ENCODE data around the gene SLC16A3.

SLC16A3 gene

DNA sequence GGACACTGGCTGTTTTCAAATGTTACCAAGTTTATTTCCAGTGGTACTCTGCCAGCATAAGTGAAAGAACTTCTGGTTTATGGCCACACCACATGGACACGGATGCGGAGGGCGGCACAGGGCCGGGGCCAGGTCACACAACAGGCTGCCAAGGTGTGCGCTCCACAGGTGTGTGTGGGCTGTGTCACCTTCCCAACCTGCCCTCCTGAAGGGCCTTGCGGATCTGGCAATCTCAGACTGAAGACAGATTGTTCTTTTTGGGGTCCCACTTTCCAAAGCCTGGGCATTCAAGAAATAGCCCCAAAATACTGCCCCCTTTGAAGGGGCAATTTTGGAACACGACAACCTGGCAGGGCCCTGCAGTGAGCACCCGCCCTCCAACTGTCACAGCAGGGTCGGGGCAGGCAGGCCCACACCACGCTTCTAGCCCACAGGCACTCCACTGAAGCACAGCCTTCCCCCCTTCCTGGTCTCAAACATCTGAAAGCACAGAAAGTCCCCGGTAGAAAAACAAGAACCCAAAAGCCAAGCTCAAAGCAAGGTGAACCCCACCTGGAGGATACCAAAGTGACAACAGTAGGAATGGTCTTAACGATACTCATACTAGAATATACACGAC is 41.1 kb downstream of the SLC16A3 start:
- no peak for DNase-seq

DNA sequence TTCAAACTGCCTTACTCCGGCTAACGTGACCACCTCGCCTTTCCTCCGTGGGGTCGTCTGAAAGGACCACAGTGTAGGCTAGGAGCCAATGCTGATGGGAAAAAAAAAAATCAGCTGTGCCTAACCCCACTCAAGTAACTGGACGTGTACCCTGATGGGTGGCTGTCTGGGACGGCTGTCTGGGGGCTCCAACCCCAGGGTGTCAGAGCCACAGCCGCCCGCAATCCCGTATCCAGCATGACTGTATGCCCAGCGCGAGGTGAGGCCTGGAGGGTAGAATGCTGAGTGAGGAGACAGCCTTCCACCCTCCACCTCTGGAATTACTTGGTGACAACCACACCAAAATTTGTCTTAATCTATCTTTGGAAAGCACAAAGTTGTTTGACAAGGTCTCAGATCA is 41.8 kb downstream of the SLC16A3 start:
- DNase-seq = no peak

DNA sequence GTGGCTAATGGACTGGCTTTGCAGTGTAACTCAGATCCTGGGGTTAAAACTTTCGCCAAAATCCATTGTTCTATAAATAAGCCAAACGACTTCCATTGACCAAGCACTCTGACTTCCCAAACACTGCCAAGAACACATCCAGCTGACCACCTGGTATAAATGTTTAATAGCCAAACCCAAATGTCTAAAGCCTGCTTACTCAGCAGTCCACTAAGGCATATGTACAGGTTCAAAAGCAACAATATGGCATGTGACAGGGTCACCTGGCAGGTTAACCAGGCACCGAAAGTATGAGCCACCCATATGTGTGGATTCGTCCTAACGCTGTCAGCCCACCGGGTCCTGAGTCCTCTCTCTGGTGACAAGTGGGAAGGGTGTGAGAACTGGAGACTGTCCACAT is 42.6 kb downstream of the SLC16A3 start:
- no peak for DNase-seq

DNA sequence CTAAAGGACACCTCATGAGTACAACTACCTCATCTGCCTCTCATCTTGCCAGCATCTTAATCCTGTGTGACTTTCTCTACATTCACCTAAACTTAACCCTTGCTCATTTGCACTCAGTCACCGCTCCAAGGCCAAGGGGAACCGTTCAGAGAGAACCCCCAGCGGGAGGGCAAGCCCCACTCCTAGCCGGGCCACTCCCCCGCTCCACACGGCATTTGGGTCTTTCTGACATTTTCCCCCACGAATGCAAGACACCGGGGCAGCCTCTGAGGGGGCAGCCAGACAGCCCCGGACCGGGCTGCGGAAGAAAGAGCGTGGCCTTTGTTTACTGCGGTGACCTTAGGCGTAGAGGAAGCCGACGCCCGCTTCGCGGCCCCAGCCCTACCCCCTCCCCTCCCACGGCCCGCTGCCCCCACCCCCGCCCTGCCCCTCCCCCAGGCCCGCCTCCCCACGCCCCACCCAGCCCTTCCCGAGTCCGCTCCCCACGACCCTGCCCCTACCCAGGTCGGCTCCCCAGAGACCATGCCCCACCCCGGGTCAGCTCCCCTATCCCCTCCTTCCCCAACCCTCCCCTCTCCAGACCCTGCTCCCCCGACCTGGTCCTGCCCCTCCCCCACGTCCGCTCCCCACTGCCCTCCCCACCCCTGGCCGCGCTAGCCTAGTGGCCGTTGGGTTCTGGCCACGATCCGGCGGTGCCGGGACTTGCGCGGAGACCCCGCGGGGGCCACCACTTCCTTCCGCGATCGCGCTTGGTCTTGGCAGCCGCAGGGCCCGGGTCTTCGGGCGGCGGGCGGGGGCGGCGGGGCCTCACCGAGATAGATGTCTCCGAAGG is 43.9 kb downstream of the SLC16A3 start:
- no peak for DNase-seq

DNA sequence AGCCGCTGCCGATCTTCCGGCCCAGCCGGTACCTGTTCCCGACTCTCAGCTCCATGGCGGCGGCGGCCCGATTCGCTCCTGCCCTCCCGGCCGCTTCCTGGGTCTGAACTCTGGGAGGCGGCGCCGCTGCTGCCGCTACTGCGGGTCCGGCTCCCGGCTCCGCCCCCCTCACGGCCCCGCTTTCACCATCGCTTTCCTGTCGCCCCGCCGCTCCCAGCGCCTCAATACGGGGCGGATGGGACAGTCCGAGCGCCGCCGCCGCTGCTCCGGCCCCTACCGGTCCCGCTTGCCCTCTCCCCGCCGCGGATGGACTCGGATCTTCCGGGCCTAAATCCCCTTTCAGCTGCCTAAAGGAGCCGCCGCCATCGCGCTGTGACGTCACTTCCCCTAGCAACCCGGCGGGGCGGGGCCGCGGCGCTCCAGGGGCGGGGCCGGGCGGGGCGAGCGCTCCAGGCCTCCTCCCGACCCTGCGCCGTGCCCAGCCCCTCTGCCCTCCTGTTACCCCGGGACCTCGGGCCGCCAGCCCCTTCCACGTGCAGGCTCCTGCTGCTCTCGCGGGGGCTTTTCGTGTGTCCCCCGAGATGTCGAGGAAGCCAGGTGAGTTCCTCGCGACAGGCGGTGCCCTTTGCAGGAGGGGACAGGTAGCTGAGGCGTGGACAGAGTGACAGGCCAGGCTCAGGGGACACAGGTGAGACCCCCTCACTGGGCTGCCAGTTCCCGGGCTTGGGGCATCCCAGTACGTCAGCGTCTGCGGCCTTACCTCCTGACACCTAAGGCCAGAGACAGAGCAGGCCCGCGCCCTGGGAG is 44.7 kb downstream of the SLC16A3 start, which contains the start of gene CSNK1D:
CSNK1D (minus strand) TSS at position 374 of the 807 bp plus-strand sequence; CDS start at position 55, 319 bp downstream.
- DNase-seq = peak; percentile 85

DNA sequence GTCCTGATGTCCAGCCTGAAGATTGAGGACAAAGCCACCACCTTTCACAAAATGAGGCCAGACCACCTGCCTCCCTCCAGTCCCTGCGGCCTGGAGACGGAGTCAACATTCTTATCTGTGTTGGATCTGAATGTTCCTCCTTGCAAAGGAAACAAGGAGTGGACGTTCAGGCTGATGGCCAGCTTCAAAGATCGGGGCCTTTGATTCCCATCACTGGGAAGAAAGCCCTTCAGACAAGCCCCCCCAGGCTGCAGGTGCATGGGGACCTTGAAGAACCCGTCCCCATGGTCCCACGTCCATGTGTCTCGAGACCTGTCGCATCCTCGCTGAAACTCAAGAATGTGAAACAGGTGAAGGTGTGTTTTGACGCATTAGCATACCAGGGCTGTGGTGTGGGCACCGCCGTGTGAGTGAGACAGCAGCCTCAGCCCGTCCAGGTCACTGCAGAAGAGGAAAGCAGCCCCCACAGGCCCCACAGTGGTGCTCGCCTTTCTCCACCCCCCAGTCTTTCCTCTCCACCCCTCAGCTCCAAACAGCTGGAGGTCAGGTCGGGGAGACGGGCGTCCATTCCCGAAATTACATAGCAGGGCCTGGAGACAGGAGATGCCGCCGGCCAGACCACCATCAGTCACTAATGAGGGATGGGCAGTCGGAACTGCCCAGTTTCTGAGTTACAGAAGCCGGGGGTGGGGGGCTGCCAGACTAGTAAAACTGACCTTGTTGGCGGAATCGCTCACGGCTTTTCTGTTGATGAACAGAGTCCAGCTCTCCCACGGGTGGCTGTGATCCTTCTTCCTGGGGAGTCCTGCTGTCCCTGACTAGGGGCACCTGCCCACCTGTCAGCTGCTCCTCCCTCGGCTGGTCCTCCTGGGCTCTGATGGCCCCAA is 45.5 kb downstream of the SLC16A3 start:
- no peak for DNase-seq

DNA sequence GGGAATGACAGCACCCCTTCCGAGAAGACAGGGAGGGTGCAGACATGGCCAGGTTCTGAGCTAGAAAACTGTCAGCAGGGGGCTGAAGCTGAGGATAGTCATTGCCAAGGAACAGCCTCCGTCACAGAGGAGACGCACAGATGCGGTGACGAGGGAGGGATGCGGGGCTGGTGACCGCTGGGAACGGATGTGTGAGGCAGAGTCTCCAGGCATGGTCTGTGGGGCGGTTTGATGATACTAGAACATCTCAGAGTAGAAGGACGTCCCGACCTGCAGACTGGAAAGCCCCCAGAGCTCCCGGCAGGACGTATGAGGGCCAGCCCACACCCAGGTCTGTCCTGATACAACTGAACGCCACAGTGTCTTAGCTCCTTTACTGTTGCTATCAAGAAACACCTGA is 46.5 kb downstream of the SLC16A3 start:
- DNase-seq = no peak

DNA sequence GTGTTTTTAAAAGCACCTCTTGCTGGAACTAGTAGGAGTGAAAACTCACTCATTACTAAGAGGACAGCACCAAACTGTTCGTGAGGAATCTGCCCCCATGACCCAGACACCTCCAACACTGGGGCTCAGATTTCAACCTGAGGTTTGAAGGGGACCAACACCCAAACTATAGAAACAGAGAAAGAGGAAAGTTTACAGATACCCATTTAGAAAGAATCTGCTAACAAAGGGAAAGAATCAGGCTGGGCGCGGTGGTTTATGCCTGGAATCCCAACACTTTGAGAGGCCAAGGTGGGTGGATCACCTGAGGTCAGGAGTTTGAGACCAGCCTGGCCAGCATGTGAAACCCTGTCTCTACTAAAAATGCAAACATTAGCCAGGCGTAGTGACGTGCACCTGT is 48.1 kb downstream of the SLC16A3 start:
- DNase-seq = no peak

DNA sequence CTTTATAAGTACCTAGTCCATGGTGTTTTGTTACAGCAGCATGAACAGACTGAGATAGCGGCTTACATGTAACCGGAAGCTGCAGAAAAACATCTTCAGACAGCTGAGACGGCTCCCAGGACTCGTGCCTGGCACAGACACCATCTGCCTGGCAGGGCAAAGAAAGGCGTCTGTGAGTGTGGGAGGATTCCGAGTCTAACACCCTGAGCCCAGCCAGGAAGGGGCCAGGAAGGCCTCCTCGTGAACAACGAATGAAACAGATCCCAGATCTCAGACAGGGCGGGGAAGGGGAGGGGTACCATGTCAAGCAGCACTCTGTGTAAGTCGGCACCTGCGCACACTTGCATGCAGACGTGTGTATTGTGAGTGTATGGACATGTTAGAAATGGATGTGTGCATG is 49.0 kb downstream of the SLC16A3 start:
- DNase-seq = no peak

DNA sequence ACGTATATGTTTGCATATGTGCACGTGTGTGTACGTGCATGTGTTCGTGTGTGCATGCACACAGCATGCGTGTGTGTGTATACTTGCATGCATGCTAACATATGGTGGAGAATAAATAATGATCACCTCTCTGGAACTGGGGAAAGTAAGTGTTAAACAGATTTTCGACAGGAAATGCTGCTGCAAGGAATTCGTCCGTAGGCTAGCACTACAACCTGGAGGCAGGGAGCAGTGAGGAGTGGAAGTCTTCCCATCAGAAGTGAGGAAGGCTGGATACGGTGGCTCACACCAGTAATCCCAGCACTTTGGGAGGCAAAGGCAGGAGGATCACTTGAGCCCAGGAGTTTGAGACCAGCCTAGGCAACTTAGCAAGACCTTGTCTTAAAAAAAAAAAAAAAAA is 49.5 kb downstream of the SLC16A3 start:
- no peak for DNase-seq

DNA sequence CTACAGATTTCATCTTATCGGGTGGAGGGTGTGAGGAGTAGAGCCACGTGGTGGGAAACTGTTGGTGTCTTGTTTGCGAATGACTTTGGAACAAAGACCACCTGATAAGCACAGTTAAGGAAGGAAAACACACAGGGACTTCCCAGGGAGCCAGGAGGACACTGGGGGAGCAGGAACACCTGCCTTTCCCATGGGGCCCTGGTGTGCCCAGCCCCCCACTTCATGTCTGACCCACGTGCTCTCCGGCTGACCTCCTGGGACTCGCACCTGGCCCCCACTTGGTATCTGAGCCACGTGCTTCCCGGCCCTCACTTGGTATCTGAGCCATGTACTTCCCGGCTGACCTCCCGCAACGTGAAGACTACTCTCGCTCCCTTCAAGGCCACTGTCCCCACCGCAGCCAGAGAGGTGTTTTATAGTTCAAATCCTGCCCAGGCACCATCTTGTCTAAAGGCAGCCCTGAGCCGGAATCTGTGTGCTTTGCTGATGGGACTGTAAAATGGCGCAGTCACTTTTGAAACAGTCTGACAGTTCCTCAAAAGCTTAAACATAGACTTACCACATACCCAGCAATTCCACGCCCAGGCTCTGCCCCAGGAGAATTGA is 50.0 kb downstream of the SLC16A3 start:
- no peak for DNase-seq

DNA sequence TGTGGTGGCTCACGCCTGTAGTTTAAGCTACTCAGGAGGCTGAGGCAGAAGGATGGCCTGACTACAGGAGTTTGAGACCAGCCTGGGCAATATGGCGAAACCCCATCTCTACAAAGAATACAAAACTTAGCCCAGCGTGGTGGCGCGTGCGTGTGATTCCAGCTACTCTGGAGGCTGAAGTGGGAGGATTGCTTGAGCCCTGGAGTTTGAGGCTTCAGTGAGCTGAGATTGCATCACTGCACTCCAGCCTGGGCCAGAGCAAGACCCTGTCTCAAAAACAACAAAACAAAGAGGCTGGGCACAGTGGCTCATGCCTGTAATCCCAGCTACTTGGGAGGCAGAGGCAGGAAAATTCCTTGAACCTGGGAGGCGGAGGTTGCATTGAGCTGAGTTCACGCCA is 51.7 kb downstream of the SLC16A3 start:
- DNase-seq = no peak

DNA sequence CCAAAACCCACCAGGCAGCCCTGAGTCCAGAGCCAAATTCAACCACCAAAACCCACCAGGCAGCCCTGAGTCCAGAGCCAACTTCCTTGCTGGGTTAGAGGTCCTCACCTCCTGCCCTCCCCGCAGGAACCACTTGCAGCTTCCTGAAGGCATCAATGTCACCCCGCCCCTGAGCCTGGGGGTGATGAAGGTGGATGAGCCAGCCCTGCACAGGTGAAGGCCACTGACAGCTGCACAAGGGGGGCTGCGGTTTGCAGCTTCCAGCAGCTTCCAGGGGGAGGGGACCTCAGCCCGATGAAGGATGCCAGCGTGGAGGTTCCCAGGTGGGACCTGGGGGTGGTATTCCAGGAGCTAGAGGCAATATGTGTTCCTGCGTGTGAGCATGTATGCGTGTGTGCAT is 52.2 kb downstream of the SLC16A3 start:
- no peak for DNase-seq

DNA sequence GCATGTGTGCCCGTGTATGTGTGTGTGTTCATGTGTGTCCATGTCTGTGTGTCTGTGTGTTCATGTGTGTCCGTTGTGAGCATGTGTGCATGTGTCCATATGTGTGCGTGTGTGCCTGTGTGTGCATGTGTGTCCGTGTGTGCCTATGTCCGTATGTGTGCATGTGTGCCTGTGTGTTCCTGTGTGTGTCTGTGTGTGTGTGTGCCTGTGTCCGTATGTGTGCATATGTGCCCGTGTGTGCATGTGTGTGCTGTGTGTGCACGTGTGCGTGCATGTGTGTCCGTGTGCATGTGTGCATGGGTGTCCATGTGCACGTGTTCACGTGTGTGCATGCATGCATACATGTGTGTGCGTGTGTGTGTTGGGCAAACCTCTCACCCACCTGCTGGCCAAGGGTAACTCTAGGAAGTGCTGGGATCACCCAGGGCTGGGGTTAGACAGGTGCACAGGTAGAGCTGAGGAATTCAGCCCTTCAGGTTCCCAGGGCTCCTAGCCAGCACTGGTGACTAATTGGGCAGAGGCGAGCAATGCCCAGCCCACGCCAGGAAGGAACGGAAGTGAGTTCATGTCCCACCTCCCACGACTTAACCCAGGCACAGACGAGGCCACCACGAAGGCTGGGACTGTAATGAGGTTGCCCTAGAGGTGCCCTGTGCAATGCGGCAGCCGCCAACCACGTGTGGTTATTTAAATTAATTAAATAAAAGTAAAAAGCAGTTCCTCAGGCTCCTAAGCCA is 52.8 kb downstream of the SLC16A3 start:
- no peak for DNase-seq

DNA sequence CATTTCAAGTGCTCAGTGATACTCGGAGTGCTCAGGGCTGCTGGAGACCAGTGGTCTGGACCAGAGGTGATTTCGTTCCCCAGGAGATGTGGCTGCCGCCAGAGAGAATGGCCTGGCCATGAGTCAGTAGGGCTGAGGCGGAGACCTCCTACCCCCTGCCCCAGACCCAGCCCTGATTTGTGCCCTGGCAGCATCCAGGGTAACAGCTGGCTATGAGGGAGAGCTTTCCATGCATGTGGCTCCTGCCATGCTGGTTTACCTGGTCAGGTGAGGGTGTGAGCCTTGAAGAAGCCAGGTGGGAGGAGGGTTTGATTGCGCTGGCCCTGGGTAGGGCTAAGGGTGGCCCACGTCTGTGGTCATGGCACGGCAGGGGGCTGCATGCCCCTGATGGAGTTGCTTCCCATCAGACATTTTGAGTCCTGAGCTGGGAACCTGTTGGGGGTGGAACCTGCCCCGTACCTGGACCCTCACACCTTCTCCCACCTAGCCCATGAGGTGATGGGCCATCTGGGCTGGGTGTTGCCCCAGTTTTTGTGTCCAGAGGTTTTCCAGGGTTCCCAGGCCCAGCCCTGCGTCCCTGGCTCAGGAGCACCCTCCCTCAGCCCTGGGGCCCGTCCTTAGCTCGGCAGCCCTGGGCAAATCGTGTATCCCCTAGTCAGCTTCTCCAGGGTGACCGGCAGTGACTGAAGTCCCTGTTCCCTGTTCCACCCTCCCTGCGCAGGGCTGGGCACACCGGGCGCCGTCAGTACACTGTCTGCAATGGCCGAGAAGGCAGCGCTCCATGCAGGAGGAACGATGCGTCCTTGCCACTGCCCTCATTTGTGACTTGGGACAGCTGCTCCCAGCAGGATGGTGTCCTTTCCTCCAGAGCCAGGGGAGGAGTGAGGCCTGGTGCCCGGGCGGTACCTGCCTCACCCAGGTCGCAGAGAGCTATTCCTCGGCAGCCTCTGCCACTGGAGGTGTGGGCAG is 53.7 kb downstream of the SLC16A3 start:
- DNase-seq = no peak

DNA sequence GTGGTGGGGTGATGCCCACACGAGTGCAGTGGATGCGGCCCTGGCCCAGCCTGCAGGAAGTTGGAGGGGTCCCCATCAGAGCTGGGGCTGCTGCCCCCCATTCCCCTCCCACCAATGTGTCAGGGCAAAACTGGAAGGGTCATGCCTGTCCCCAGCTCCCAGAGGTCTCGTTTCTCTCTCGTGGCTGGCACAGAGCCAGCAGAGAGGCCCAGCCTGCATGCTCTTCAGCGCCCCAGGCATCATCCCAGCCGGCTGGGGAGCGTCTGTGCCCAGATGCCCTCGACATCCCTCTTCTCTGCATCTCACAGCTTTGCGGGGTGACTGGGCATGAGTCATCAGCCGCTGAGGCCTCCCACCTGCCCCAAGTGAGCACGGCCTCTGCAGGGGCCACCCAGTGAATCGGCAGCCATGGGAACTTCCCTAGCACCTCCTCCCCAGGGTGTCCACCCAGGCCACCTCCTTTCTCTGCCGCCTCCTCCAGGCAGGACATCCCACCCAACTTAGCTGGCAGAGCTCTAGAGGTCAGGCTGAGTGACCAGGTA is 54.4 kb downstream of the SLC16A3 start:
- DNase-seq = no peak

DNA sequence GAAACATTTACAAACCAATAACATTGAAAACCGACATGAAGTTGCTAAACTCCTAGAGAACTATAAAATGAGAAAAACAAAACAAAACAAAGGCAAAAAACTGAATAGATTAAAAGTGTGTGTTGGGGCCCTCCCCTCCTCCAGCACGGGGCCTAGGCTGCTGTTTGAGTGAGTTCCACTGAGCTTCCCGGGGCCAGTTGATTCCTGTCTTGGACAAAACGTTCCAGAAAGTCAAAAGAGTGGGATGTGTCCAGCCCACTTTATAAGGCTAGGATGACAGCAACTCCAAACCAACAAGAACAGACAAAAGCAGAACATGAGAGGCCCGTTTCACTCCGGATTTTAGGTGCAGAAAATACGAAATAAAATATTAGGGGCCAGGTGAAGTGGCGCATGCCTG is 56.3 kb downstream of the SLC16A3 start:
- no peak for DNase-seq

DNA sequence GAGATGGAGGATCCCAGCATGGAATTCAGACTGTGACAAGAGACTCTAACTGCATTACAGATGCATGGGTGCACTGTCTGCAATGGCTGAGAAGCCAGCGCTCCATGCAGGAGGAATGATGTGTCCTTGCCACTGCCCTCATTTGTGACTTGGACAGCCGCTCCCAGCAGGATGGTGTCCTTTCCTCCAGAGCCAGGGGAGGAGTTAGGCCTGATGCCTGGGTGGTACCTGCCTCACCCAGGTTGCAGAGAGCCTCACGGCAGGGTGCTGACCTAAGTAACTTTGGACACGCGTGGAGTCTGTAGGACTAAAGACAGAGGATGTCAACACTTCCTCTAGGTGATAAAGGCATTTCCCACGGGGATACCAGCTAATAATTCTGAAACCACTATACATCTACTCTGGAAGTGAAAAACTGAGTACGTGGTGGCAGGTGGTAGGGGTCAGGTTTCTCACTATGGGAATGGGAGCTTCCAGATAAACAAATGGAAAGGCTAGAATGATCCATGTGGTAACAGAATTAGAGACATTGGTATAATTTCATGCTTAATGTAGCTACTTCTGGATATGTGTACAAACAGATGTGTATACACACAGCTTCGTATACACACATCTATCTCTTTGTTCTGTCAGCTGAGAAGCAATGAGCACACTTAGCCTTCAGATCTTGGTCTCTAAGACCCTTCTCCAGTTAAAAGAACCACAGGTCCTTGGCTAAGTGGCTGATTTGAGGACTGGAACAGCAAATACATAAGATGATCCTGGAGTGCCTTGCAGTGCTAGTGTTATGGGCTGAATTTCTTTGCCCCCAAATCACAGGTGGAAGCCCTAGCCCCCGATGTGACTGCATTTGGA is 58.4 kb downstream of the SLC16A3 start:
- no peak for DNase-seq

Measured in activated gamma-delta T cell (primary cell).